PC-3 (cell line): ENCODE measurements around the gene PSAPL1. TPM values are rescaled to one million over a fixed set of nuclear protein-coding genes. Genes with fewer than 3 reads are reported as not detected.

Source experiments
- ATAC-seq: fragments of 200-7000 bp; cut with Tn5 transposase; 2 replicates; pipeline ENCODE4 v1.9.1; 2020; ENCODE audit warnings: mild to moderate bottlenecking, moderate library complexity
- BruUV-seq: library from RNA; stranded (reverse); fragments of 400-500 nt; replicated peaks from 2 replicates; lab custom pipeline; 2021; lab: Mats Ljungman, UMichigan
- CTCF ChIA-PET: fragments of 300-600 bp; sonication (Branson Sonifier 250); formaldehyde crosslinking; loops from one replicate; lab custom pipeline; 2022; ENCODE audit warnings: antibody characterized with exemption; lab: Charles Lee
- POLR2A ChIA-PET: fragments of 300-600 bp; sonication (Branson Sonifier 250); formaldehyde crosslinking; loops from one replicate; lab custom pipeline; 2022; ENCODE audit warnings: antibody characterized with exemption; ENCODE audit not compliant: unreplicated experiment; lab: Charles Lee
- DNase-seq: peaks from one replicate; pipeline ENCODE4 v3.0.0-alpha.2; 2015
- H2AFZ ChIP-seq: fragments of 300-600 bp; sonication (generic); 2 replicates; pipeline ENCODE4 v1.6.0; 2016; ENCODE audit warnings: antibody characterized with exemption, low read length
- H3F3A ChIP-seq: fragments of 300-600 bp; sonication (generic); one replicate; pipeline ENCODE4 v1.6.0; 2017; ENCODE audit warnings: antibody characterized with exemption, low read length, control low read depth, mild to moderate bottlenecking; ENCODE audit not compliant: unreplicated experiment
- H3K27ac ChIP-seq: fragments of 300-600 bp; sonication (generic); 2 replicates; pipeline ENCODE4 v1.5.1; 2016; ENCODE audit warnings: mild to moderate bottlenecking, low read length
- H3K27me3 ChIP-seq: fragments of 300-600 bp; sonication (generic); 2 replicates; pipeline ENCODE4 v1.6.1; 2016; ENCODE audit warnings: low read length, mixed read lengths
- H3K36me3 ChIP-seq: fragments of 300-600 bp; sonication (generic); 2 replicates; pipeline ENCODE4 v1.6.1; 2016; ENCODE audit warnings: low read depth, mixed run types, low read length, mixed read lengths
- H3K4me1 ChIP-seq: fragments of 300-600 bp; sonication (generic); 2 replicates; pipeline ENCODE4 v1.5.1; 2016; ENCODE audit warnings: low read length; ENCODE audit not compliant: insufficient read depth
- H3K4me2 ChIP-seq: fragments of 300-600 bp; sonication (generic); 2 replicates; pipeline ENCODE4 v1.6.0; 2016; ENCODE audit warnings: low read length
- H3K4me3 ChIP-seq: fragments of 300-600 bp; sonication (generic); 2 replicates; pipeline ENCODE4 v1.5.1; 2016; ENCODE audit warnings: mild to moderate bottlenecking, low read length, mixed read lengths
- H3K79me2 ChIP-seq: fragments of 300-600 bp; sonication (generic); 2 replicates; pipeline ENCODE4 v1.6.1; 2017; ENCODE audit warnings: low read length, mixed read lengths
- H3K9ac ChIP-seq: fragments of 300-600 bp; sonication (generic); 2 replicates; pipeline ENCODE4 v1.6.0; 2016; ENCODE audit warnings: mild to moderate bottlenecking, low read length
- H3K9me2 ChIP-seq: fragments of 300-600 bp; sonication (generic); replicated peaks from 2 replicates; pipeline ENCODE4 v1.6.1; 2016; ENCODE audit warnings: mixed run types, low read length, mixed read lengths
- H3K9me3 ChIP-seq: fragments of 300-600 bp; sonication (generic); 2 replicates; pipeline ENCODE4 v1.6.1; 2016; ENCODE audit warnings: low read length, mixed read lengths
- H4K20me1 ChIP-seq: fragments of 300-600 bp; sonication (generic); 2 replicates; pipeline ENCODE4 v1.6.1; 2016; ENCODE audit warnings: low read length, mixed read lengths
- EZH2 ChIP-seq: fragments of 300-600 bp; sonication (generic); IDR thresholded peaks from one replicate; pipeline ENCODE4 v1.6.1; 2017; ENCODE audit warnings: antibody characterized with exemption, mild to moderate bottlenecking, low read length; ENCODE audit not compliant: unreplicated experiment
- EZH2phosphoT487 ChIP-seq: fragments of 300-600 bp; sonication (generic); IDR thresholded peaks from 2 replicates; pipeline ENCODE4 v1.6.1; 2018; ENCODE audit warnings: mild to moderate bottlenecking, antibody characterized with exemption, low read length, borderline replicate concordance
- intact Hi-C: fragments of 100-400 bp; cut with micrococcal nuclease; formaldehyde crosslinking; loops from 2 replicates; pipeline ENCODE4 v1.9.0; 2023
- total RNA-seq: library from RNA; depleted of rRNA; stranded (reverse); fragments of >200 nt; gene quantifications from 2 replicates; pipeline ENCODE4 v1.2.3, GENCODE V29; 2014
- TF ChIP-seq, protein P1 (sequence below): fragments of 300-600 bp; sonication (generic); conservative IDR thresholded peaks from 2 replicates; pipeline ENCODE4 v1.5.1; 2017; ENCODE audit warnings: antibody characterized with exemption, low read depth, mild to moderate bottlenecking, low read length

The PSAPL1 gene
- total RNA-seq, 1 experiment from 2014 or later = 0.15 TPM

DNA sequence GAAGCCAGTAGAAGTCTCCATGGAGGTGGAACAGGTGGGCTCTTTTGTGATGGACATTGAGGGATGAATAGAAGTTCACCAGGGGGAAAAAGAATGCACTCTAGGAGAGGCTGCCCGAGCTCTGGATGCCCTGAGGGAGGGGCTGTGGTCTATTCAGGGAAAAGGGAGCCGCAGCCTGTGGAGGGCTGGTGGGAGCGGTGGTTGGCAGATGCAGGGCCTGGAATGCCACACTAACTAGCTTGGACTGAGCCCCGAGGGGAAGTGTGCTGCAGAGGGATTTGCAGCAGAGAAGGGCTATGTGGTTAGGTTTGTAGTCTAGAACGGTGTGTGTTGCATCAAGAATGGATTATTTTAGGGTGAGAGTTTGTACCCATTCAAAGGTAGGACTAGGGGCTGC, 29.5 kb upstream of the PSAPL1 start:
- Histone ChIP-seq H3K27me3 (no peaks in the 10 kb centered on the region), H3K27ac (no peak overlapping the region), H3K79me2 (no peaks in the 10 kb centered on the region), H2AFZ (no peak overlapping the region), H3K4me2 (no peak overlapping the region), H3K4me1 (peaks cover 14% of the 10 kb centered on the region), H3K9me3 (no peaks in the 10 kb centered on the region), H3K36me3 (no peaks in the 10 kb centered on the region), H3F3A (no peaks in the 10 kb centered on the region), H3K4me3 (no peak overlapping the region), H3K9ac (no peak overlapping the region), H4K20me1 (no peaks in the 10 kb centered on the region), H3K9me2 (no peaks in the 10 kb centered on the region)
- intact Hi-C loops = no loop called here
- no peak for ATAC-seq
- POLR2A ChIA-PET = no interaction called here
- TF ChIP-seq EZH2 (no peak), EZH2phosphoT487 (no peak)
- TF ChIP-seq, protein P1, sequence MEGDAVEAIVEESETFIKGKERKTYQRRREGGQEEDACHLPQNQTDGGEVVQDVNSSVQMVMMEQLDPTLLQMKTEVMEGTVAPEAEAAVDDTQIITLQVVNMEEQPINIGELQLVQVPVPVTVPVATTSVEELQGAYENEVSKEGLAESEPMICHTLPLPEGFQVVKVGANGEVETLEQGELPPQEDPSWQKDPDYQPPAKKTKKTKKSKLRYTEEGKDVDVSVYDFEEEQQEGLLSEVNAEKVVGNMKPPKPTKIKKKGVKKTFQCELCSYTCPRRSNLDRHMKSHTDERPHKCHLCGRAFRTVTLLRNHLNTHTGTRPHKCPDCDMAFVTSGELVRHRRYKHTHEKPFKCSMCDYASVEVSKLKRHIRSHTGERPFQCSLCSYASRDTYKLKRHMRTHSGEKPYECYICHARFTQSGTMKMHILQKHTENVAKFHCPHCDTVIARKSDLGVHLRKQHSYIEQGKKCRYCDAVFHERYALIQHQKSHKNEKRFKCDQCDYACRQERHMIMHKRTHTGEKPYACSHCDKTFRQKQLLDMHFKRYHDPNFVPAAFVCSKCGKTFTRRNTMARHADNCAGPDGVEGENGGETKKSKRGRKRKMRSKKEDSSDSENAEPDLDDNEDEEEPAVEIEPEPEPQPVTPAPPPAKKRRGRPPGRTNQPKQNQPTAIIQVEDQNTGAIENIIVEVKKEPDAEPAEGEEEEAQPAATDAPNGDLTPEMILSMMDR = no peak
- no peak for DNase-seq
- no TSS peak for BruUV-seq
- CTCF ChIA-PET = no interaction called here

DNA sequence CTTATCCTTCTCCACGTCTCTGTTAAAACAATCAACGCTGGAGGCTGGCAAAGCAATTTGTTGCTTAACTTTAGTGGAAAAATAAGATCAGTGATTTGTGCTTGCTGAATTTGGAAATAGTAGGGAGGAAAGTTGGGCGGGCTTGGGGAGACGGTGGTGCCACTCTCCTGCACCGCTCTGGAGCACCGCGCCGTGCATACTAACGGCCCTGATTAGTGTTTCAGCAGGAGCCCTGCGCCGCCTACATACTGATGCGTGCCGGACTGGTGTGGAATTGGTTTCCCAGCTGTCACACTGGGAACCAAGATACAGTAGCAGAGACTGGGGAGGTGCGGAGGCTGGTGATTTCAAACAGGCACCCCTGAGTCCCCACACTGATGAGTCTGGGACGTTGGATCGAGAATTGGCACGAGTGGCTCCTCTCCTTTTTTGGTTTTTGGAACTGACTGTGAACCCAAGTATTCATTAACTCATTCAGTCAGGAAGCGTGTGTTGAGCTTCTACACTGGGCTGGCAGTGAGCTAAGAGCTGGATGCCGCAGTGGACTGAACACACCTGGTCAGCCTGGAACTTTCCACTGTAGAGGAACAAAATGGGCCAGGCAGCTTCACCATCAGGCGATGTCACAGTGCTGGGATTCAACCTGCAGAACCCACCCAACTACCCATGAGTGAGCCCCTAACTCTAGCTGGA, 29.0 kb upstream of the PSAPL1 start:
- Histone ChIP-seq H2AFZ (no peak overlapping the region), H4K20me1 (no peaks in the 10 kb centered on the region), H3K9me2 (no peaks in the 10 kb centered on the region), H3K9me3 (no peaks in the 10 kb centered on the region), H3K27ac (no peak overlapping the region), H3K9ac (no peak overlapping the region), H3K4me1 (peaks cover 14% of the 10 kb centered on the region), H3K79me2 (no peaks in the 10 kb centered on the region), H3K4me3 (no peak overlapping the region), H3K27me3 (no peaks in the 10 kb centered on the region), H3F3A (no peaks in the 10 kb centered on the region), H3K4me2 (no peak overlapping the region), H3K36me3 (no peaks in the 10 kb centered on the region)
- ChIA-PET CTCF (no interaction called here), POLR2A (no interaction called here)
- BruUV-seq = no TSS peak
- ATAC-seq = no peak
- TF ChIP-seq EZH2phosphoT487 (no peak), EZH2 (no peak)
- TF ChIP-seq, protein P1 = no peak
- intact Hi-C loops = loop anchor here (2.0 kb wide), 1 partner anchor 123 kb away; no protein-coding TSS in a partner anchor
- DNase-seq = no peak

DNA sequence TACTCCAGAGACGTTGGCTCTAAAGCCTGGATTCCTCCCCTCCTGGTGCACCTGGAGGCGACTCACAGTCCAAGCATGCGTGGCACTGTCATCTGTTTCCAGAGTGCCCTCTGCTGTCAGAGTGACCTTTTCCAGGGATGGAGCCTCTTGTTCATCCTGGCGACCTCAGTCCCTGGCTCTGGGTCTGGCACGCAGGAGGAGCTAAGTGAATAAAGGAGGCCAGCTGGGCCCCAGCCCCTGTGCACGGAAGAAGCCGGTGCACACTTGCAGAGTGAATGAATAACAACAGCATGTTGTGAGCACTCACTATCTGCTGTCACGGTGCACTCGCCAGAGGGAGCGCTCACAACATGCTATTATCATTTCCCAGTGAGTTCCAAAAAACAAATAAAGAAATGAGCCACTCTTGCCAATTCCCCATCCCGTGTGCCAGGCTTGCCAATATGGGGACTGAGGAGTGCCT, 27.8 kb upstream of the PSAPL1 start:
- Histone ChIP-seq H3K4me3 (no peak overlapping the region), H3K9me3 (no peaks in the 10 kb centered on the region), H3K27me3 (no peaks in the 10 kb centered on the region), H3K9me2 (no peaks in the 10 kb centered on the region), H3K4me1 (peaks cover 14% of the 10 kb centered on the region), H3K4me2 (peak overlapping the region; percentile 57), H2AFZ (no peak overlapping the region), H3K27ac (no peak overlapping the region), H3F3A (no peaks in the 10 kb centered on the region), H3K36me3 (no peaks in the 10 kb centered on the region), H3K9ac (no peak overlapping the region), H4K20me1 (no peaks in the 10 kb centered on the region), H3K79me2 (no peaks in the 10 kb centered on the region)
- CTCF ChIA-PET = no interaction called here
- TF ChIP-seq EZH2phosphoT487 = no peak
- TF ChIP-seq, protein P1 = peak; percentile 76
- BruUV-seq = no TSS peak
- DNase-seq (peak; percentile 88), ATAC-seq (peak; percentile 97)
- intact Hi-C loops = loop anchor here (1.0 to 2.0 kb wide), 3 partner anchors 124 to 257 kb away; no protein-coding TSS in a partner anchor
- POLR2A ChIA-PET = no interaction called here
